ENCODE results near the gene EFNB2. TPM values are rescaled to one million over a fixed set of nuclear protein-coding genes. Genes with fewer than 3 reads are reported as not detected.

EFNB2 gene
- total RNA-seq, 1 donor from 2014 or later, result 67.3 TPM

- no peak for DNase-seq (ENCODE audit: low read depth in 2 of 2)
Observed at GRCh38 chr13:106526738-106527444, 8.6 kb downstream of the EFNB2 start.

DNA sequence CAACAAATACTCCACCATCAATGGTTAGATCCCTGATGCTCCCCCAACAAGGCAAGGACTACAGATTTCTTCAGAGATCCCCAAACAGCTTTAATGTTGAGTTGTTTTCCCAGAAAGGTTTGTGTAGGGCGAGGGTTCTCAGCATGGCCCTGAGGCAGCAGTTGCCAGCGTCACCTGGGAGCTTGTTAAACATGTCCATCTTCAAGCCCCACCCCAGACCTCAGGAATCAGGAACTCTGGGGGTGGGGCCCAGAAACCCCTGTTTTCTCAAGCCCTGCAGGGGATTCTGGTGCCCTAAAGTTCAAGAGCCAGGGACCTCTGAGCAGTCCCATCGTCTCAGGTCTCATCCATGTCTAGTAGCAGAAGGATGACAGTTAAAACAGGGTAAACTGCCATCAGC, 9.6 kb downstream of the EFNB2 start:
- DNase-seq (ENCODE audit: low read depth in 2 of 2), result no peak

DNA sequence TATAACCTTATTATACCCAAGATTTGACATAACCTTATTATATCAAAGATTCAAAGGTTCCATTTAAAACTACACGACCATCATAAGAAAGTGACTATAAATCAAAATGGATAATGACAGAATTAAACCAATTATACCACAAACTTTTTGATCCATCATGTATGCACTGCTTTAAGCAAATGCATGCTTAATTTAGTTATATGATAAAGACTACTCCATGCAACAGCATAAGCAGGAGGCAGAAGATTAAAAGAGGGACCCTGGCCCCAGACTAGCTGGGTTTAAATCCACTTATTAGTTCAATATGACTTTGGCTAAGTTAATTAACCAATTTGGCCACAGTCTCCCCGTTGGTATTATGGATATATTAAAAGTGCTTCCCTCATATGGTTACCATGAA, 11.4 kb downstream of the EFNB2 start:
- DNase-seq (ENCODE audit: low read depth in 2 of 2), result no peak

DNA sequence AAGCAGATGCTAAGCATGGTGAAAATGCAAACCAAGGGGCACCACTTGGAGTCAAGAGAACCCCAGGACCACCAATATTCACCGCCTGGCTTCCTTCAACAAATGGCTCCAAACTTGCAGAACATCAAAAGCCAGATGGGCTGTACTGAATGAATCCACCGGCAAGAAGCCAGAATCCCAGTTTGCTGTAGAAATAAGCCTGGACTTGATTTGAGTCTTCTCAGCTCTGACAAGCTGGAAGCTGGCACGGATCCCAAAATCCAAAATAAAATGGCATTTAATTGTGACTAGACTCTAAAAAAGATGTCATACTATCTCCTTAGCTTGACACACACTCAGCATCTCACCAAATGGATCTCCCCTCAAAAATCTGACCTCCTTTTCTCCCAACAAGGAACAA, 11.9 kb downstream of the EFNB2 start:
- DNase-seq (ENCODE audit: low read depth in 2 of 2), result no peak

DNA sequence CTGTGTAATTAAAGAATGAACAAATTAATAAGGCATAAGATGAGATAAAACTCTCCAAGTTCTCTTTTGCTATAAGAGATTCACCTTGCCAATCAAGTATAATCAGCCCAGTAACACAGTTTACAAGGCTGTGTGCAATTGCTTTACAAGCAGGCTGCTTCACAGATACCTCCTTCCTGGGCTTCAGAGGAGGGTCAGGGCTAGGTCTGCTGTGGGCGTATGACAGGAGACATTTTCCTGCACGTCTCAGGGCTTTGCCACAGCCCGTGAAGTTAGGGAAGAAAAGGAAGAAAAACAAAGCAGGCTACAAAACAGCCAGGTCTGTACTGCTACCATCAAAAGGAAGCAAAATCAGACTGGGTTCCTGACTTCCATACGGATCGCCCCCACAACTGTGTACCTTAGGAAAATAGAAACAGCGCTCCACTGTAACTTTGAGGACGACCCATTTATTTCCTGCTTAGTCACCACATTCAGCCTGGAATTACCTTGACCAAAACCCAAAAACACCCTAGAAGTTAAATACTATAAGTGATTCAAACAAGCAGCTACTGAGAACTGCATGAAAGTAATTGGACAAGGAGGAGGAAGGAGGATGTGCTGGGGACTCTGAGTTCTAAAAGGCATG, 12.4 kb downstream of the EFNB2 start:
- peak in 1 of 2 donors; percentile 46 for DNase-seq (ENCODE audit: low read depth in 2 of 2)

- no peak for DNase-seq (ENCODE audit: low read depth in 2 of 2)
Observed at GRCh38 chr13:106522112-106522705, 13.3 kb downstream of the EFNB2 start.

DNA sequence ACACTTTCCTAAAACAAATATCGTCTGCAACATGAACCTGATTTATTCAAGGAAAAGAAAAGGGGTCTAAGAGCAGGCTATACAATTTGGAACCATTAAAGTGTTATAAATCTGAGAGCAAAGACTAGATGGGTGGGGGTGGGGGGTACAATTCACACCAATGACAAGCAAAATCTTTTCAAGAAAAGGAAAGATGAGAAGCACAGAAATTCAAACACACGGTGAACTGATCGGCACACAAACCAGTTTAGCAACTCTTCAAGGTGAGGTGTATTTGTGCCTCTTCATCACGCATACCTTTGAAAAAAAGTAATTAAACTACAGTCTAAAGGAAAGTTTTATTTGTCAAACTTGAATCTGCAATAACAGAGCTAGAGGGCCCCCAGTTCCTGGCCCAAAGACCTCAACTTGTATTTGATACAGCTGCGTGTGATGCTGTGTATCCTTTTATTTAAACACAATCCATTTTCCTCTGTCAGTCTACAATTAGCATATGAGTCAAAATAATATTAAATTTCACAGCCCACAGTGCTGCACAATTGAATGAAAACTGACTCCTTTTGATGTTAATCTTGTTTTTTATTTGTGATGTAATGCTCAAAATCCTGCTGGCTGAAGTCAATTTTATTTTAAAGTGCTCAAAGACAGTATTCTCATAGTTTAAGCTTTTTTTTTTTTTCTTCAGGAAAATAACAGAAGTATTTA, 14.2 kb downstream of the EFNB2 start:
- peak in 1 of 2 donors; percentile 7 for DNase-seq (ENCODE audit: low read depth in 2 of 2)

GRCh38 chr13:106520251-106521054, 15.0 kb downstream of the EFNB2 start:
- no peak for DNase-seq (ENCODE audit: low read depth in 2 of 2)

DNA sequence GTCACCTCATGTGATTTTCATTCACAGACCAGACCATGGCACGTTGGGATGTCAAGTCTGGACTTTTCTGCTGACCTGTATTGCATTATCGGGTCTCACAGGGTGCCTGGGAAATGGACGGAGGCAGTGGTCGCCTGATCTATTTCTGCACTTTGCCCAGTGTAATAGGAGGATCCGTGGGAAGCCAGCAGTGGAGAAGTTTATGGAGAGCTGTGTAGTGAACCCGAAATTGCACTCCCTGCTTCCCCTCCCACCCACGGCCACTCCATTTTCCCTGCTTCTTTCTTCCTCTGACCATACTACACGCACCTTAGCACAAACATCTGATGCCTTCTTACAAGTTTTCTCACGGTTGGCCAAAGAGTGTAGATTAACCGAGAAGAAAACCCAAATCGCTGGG, 16.9 kb downstream of the EFNB2 start:
- no peak for DNase-seq (ENCODE audit: low read depth in 2 of 2)

- no peak for DNase-seq (ENCODE audit: low read depth in 2 of 2)
Observed at GRCh38 chr13:106517109-106517847, 18.2 kb downstream of the EFNB2 start.

GRCh38 chr13:106515635-106516254, 19.7 kb downstream of the EFNB2 start:
- no peak for DNase-seq (ENCODE audit: low read depth in 2 of 2)

GRCh38 chr13:106514928-106515634, 20.4 kb downstream of the EFNB2 start:
- DNase-seq (ENCODE audit: low read depth in 2 of 2), result no peak

DNA sequence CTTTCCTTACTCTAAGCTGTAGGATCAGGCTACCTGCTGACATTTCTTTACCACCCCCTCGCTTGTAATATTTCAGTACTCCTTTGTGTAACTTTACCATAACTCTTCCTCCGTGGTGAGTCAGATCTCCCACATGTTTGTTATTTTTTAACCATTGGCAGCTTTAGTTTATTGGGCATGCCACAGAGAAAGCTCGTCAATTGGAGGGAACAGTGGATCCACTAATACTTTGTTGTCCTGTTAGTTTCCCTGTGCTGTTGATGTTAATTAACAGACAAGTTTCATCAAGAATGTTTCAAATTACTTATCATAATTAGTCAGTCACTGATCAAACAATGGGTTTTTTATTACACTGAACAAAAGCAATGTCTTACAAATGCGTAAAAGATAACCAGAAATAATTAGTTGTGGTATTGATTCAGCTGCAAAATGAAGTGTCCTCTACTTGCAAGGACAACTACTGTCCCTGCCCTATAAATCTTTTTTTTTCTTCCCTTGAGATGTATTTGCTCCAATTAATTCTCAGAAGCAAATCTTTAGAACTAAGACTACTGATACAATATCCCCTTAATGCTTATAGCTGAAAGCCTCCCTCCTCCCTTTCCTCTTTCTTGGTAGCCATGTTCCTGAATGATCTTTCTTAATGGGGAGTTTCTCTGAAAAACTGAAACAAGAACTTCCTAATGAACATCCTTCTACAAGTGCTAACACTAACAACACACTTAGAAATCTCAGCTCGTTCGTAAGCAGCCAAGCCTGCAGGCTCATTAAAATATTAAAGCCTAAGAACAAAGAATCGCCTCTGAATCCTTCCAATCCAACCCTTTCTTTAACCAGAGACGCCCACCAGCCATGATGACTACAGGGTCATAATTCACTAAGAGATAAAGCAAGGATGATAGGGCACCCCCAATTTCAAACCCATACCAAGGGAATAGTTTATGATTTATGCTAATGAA, 22.2 kb downstream of the EFNB2 start:
- DNase-seq (ENCODE audit: low read depth in 2 of 2), result peak in 1 of 2 donors; percentile 77

DNA sequence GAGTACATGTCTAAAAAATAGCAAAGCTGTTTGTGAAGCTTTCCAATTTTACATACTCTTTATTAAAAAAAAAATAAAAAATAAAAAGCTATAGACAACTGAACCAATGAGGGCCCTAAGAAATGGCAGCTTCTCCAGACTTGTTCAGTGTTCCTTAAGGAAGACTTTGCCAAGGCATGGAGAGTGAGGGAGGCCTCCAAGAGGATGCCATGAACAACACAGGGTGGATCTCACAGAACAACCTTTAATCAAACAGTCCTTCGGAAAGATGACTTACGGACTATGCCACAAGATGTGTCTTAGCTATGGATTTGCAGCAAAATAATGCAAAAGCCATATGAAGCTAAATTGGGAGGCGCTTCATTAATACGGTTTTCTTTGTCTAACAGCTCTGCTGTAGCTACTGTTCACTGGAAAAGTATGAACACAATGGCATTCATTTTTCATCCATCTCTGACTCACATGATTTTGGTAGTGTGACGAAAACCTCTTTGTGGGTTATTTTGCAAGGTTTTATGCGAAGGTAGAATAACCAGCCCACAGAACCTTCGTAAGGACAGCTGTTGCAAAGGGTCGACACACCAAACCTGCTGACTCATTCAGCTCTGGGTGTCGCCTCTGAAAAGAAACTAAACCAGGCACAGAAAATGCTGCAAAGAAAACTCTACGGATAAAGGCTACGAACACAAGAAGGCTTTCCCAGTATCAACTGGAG, 27.7 kb downstream of the EFNB2 start:
- DNase-seq (ENCODE audit: low read depth in 2 of 2), result no peak

GRCh38 chr13:106506286-106506685, 29.2 kb downstream of the EFNB2 start:
- DNase-seq (ENCODE audit: low read depth in 2 of 2), result no peak

DNA sequence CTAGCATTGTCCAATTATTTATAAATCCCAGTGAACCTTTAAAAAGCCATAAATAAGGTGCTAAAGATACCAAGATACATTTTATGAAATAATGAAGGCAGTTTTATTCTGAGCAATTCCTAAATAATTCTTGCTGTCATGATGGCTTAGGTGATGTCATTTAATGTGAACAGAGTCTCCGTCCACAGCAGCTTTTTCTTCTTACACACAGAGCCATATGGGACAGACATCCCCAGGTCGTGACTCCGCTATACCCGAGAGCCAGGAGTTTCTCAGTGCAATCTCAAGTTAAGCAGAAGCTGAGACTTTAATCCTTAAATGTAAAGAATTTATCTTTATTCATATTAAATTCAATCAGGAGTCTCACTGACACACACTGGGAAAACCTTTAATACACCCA, 29.7 kb downstream of the EFNB2 start:
- no peak for DNase-seq (ENCODE audit: low read depth in 2 of 2)

GRCh38 chr13:106505295-106505694, 30.2 kb downstream of the EFNB2 start:
- no peak for DNase-seq (ENCODE audit: low read depth in 2 of 2)
